Upper lobe of right lung (tissue), 1 donor: ENCODE measurements around the gene SMTNL2. TPM values are rescaled to one million over a fixed set of nuclear protein-coding genes. Genes with fewer than 3 reads are reported as not detected.

Source experiments
- ATAC-seq: fragments of 200-7000 bp; cut with Tn5 transposase; one replicate; pipeline ENCODE4 v1.9.1; 2020; ENCODE audit warnings: mild to moderate bottlenecking, moderate library complexity
- DNase-seq: peaks from one replicate; pipeline ENCODE4 v3.0.0-alpha.2; 2020
- H3K27ac ChIP-seq: fragments of 200-600 bp; one replicate; pipeline ENCODE4 v1.8.0; 2022
- H3K27me3 ChIP-seq: fragments of 200-600 bp; one replicate; pipeline ENCODE4 v1.8.0; 2022; ENCODE audit warnings: mild to moderate bottlenecking
- H3K36me3 ChIP-seq: fragments of 200-600 bp; one replicate; pipeline ENCODE4 v1.8.0; 2022
- H3K4me1 ChIP-seq: fragments of 200-600 bp; one replicate; pipeline ENCODE4 v1.8.0; 2022
- H3K4me3 ChIP-seq: fragments of 200-600 bp; one replicate; pipeline ENCODE4 v1.8.0; 2022; ENCODE audit warnings: mild to moderate bottlenecking
- H3K9me3 ChIP-seq: fragments of 200-600 bp; one replicate; pipeline ENCODE4 v1.8.0; 2022
- intact Hi-C: fragments of 100-400 bp; cut with DNase I; formaldehyde crosslinking; loops from one replicate; pipeline ENCODE4 v1.11.0; 2022
- total RNA-seq: library from RNA; stranded (reverse); fragmentation: NEBNext Ultra II Directional; extraction: Animal tissue kit (Norgen Biotek cat#: 25700); gene quantifications from one replicate; pipeline ENCODE4 v1.2.1, GENCODE V29; 2021
- TF ChIP-seq, protein P1 (sequence below): fragments of 200-600 bp; IDR thresholded peaks from one replicate; pipeline ENCODE4 v1.8.0; 2022; ENCODE audit warnings: antibody characterized with exemption
- donor health status: DM: no; HTN: yes; CAD: no; lungs with severe emphysema.

Gene SMTNL2
- total RNA-seq, 1 donor from 2014 or later = 2.7 TPM

DNA sequence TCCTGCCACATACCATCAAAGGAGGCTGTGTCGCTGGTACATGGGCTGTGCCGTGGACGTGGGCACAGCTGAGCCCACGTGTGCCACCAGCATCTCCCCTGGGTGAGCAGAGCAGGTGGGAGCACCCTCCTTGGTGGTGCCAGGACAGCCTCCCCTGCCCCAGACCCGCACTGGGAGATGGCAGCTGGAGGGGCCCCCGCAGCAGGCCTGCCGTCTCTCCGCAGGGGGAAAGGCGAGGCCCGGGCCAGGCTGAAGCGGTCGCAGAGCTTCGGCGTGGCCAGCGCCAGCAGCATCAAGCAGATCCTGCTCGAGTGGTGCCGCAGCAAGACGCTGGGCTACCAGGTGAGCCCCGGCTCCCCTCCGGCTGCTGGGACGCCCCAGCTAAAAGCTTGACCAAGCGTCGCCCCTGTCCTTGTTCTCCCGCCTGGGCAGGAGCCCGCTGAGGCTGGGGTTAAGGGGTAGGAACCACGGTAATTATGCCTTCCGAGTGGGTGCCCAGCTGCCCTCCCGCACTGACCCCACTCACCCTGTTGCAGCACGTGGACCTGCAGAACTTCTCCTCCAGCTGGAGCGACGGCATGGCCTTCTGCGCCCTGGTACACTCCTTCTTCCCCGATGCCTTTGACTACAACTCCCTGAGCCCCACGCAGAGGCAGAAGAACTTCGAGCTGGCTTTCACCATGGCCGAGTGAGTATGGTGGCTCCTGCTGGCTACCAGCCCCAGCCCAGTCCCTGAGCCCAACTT is 12.5 kb downstream of the SMTNL2 start:
- intact Hi-C loops = no loop called here
- TF ChIP-seq, protein P1, sequence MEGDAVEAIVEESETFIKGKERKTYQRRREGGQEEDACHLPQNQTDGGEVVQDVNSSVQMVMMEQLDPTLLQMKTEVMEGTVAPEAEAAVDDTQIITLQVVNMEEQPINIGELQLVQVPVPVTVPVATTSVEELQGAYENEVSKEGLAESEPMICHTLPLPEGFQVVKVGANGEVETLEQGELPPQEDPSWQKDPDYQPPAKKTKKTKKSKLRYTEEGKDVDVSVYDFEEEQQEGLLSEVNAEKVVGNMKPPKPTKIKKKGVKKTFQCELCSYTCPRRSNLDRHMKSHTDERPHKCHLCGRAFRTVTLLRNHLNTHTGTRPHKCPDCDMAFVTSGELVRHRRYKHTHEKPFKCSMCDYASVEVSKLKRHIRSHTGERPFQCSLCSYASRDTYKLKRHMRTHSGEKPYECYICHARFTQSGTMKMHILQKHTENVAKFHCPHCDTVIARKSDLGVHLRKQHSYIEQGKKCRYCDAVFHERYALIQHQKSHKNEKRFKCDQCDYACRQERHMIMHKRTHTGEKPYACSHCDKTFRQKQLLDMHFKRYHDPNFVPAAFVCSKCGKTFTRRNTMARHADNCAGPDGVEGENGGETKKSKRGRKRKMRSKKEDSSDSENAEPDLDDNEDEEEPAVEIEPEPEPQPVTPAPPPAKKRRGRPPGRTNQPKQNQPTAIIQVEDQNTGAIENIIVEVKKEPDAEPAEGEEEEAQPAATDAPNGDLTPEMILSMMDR = no peak
- H3K4me3 ChIP-seq = no peak overlapping the region
- ATAC-seq (no peak), DNase-seq (no peak)
- peaks cover 14% of the 10 kb centered on the region for H3K4me1 ChIP-seq
- H3K36me3 ChIP-seq = no peaks in the 10 kb centered on the region
- H3K27me3 ChIP-seq = no peaks in the 10 kb centered on the region
- H3K27ac ChIP-seq = no peak overlapping the region
- H3K9me3 ChIP-seq = no peaks in the 10 kb centered on the region

DNA sequence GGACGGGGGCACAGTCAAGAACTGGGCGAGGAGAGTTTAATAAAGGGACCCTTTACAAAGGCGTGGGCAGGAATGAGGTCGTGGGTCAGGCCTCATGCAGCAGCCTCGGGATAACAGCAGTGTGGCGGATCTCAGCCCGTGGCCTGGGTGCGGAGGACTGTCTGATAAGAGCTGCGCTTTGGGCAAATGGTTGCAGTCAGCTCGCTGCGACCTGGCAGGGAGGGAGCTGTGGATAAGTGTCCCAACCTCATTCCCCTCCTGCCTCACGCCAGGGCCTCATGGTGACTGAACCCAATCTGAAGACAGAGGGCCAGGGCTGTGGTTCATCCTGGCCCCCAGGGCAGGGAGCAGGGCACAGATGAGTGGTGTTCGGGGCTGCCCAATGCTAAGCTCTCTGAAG is 13.6 kb downstream of the SMTNL2 start:
- Histone ChIP-seq H3K4me1 (peaks cover 14% of the 10 kb centered on the region), H3K27me3 (no peaks in the 10 kb centered on the region), H3K27ac (peak overlapping the region; percentile 73), H3K4me3 (no peak overlapping the region), H3K36me3 (no peaks in the 10 kb centered on the region), H3K9me3 (no peaks in the 10 kb centered on the region)
- DNase-seq (no peak), ATAC-seq (no peak)
- intact Hi-C loops = no loop called here
- TF ChIP-seq, protein P1 = no peak

DNA sequence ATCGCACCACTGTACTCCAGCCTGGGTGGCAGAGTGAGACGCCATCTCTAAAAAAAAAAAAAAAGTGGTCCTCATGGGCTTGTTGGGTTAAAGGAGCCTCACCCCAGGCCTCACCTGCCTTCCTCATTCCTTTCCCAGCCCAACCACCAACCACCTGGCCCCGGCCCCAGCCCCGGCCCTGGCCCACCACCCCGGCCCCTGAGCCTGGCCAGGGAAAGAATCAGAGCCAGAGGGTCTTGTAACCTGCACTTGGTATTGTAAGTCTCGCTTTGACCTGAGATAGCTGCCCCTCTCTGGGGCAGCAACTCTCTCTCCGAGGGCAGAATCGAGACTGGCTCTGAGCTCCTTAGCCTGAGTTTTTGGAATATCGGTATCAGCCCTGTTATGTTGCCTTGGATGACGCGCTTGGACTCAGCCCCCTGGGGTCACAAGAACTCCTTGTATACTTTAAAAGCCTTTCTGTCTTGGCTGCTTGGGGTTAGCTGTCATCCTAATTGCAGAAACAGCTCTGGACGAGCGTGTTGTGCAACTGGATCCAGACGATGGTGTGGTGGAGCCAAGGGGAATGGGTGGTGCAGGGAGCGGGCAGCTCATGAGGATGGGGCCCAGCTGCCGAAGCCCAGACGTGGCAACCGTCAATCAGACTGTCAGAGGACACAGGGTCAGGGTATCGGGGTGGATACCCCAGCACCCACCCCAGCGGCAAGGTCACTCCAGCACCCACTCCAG is 14.6 kb downstream of the SMTNL2 start:
- peak overlapping the region; percentile 73 for H3K27ac ChIP-seq
- TF ChIP-seq, protein P1 = no peak
- ATAC-seq = peak; percentile 39
- H3K27me3 ChIP-seq = no peaks in the 10 kb centered on the region
- H3K4me1 ChIP-seq = peaks cover 14% of the 10 kb centered on the region
- intact Hi-C loops = no loop called here
- H3K4me3 ChIP-seq = no peak overlapping the region
- H3K36me3 ChIP-seq = no peaks in the 10 kb centered on the region
- no peak for DNase-seq
- H3K9me3 ChIP-seq = no peaks in the 10 kb centered on the region

DNA sequence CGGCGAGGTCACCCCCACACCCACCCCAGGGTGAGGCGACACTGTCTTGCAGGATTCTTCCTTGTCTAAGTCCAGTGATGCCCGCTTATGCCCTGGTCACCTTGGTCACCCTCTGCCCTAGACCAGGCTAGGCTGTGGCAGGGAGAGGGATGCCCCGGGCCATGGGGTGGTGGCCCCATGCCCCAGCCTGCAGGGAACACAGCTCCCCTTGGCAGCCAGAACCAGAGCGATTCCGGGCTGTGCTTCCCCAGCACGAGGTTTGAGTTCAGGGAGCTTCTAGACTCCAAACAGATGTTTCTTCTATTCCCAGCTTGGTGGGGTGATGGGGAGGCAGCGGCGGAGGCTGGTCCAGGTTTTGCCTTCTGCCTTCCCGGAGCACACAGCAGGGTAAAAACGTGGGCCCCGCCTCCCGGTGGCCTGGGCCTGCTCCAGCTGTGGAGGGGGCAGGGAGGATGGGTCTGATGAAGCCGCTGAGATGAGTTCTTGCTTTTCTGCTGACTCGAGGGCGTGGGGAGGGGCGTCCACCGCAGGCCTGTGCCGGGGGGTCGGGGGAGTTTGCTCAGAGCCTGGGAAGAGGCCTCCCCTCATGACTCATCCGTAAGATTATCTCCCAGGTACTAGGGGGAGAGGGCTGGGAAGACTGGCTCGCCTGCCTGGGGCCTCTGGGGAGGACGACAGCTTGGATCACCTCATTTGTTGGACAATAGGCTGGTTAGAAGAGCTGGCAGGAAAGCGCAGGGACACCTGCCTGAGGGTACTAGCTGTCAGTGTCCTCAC is 15.4 kb downstream of the SMTNL2 start:
- H3K4me1 ChIP-seq = peaks cover 14% of the 10 kb centered on the region
- H3K4me3 ChIP-seq = no peak overlapping the region
- H3K36me3 ChIP-seq = no peaks in the 10 kb centered on the region
- no peak for DNase-seq
- intact Hi-C loops = no loop called here
- TF ChIP-seq, protein P1 = no peak
- peak; percentile 31 for ATAC-seq
- H3K27me3 ChIP-seq = no peaks in the 10 kb centered on the region
- H3K9me3 ChIP-seq = no peaks in the 10 kb centered on the region
- peak overlapping the region; percentile 68 for H3K27ac ChIP-seq

DNA sequence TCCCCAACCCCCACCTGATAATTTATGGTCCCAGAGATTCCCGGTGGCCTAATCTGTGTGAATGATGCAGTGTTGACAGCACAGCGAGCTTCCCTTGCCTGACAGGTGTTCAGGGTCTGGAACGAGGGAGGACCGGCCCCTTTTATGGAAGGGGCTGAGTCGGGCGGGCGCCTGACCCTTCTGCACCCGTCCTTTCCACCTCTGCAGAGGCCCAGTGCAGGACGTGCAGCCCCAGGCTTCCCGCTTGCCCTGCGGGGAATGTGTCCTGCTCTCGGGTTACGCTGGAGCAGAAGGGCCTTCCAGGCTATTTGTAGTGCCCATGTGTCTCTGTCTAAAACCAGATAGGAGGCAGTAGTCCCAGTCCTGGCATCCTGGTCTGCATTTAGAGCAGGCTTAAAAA is 16.2 kb downstream of the SMTNL2 start:
- Histone ChIP-seq H3K27me3 (no peaks in the 10 kb centered on the region), H3K36me3 (no peaks in the 10 kb centered on the region), H3K27ac (no peak overlapping the region), H3K9me3 (no peaks in the 10 kb centered on the region), H3K4me3 (no peak overlapping the region), H3K4me1 (peaks cover 12% of the 10 kb centered on the region)
- TF ChIP-seq, protein P1 = no peak
- intact Hi-C loops = no loop called here
- DNase-seq (no peak), ATAC-seq (no peak)
